ENCODE data around the gene KCNMB1.

DNA sequence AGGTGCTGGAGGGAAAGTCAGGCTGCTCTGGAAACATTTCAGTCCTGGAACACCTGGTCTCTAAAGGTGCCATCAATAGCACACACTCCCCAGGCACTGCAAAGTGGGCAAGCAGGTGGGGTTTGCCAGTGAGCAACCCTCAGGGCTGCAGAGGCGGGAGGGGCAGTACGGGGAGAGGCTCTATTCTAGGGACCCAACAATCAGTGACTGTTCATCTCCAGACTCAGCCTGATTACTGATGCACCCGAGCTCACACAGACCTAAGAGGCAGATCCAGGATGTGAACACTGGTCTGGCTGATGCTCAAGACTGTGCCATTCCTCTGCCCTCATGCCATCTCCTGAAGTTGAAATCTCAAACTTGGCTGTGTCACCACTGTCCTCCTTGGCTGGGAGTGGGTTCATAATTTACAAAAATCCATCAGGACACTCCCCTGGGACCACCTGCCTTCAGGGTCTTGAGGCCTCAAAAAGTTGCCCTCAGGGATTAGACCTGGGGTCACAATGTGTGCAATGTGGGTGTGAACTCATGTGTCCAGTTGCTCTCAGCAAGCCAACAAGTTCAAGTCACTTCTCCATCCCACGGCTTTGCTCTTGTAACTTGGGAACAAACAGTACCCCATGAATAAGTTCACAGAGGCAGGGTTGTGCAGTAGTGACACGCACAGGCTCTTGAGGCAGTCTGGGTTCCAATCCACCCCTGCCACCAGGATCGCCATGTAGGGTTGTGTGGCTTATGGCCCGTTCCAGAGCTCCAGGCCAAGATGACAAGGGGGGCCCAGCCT, 19.9 kb upstream of the KCNMB1 start:
- TF ChIP-seq, protein P1, sequence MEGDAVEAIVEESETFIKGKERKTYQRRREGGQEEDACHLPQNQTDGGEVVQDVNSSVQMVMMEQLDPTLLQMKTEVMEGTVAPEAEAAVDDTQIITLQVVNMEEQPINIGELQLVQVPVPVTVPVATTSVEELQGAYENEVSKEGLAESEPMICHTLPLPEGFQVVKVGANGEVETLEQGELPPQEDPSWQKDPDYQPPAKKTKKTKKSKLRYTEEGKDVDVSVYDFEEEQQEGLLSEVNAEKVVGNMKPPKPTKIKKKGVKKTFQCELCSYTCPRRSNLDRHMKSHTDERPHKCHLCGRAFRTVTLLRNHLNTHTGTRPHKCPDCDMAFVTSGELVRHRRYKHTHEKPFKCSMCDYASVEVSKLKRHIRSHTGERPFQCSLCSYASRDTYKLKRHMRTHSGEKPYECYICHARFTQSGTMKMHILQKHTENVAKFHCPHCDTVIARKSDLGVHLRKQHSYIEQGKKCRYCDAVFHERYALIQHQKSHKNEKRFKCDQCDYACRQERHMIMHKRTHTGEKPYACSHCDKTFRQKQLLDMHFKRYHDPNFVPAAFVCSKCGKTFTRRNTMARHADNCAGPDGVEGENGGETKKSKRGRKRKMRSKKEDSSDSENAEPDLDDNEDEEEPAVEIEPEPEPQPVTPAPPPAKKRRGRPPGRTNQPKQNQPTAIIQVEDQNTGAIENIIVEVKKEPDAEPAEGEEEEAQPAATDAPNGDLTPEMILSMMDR (conservative IDR thresholded peaks at IDR 0.05; ENCODE audit: low read length) = no peak
- no peak for TF ChIP-seq EZH2phosphoT487 (IDR thresholded peaks at IDR 0.05; ENCODE audit: borderline replicate concordance, low read depth, low read length)

Measured in OCI-LY7 (cell line).